ENCODE data around the gene GPNMB. TPM values are rescaled to one million over a fixed set of nuclear protein-coding genes. Genes with fewer than 3 reads are reported as not detected.
"Not testable (repeated sequence)": the region's sequence is repeated elsewhere in the genome, so short reads cannot be mapped to it uniquely, and the experiment has no call there.

Gene GPNMB
- total RNA-seq, 1 donor from 2014 or later, result 1.6 TPM

DNA sequence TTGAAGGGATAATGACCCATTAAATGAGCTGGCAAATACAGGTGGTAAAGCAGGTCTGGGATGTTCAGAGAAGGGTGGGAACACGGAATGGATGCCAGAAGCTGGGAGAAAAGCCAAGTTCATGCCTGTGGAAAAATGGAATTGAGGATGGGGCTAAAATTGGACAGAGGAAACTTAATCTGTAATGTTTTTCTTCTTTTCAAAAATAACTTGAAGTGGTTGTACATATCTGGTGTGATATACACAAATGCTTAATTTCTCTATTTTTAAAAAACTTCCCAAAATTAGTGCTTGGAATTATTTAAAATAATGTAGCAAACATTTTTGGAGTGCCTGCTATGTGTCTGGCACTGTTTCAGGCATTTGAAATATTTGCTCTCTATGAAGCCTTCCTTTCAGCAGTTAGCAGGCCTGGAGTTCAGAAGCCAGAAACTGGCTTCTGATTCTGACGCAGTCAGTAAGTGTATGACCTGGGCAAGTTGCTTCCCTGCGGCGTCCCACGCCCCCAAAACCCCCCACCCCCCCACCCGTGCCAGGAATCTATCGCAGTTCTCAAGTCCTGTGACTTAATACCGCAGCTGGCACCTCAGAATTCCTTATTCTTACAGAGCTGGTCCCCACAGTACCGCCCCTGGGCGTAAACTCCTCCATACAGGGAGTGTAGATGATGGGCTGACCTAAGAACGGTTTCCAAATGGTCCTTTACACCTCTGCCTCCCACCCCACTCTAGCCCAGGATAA, 51.7 kb downstream of the GPNMB start:
- no peak for DNase-seq (ENCODE audit: extremely low read depth, low read depth, low spot score)

DNA sequence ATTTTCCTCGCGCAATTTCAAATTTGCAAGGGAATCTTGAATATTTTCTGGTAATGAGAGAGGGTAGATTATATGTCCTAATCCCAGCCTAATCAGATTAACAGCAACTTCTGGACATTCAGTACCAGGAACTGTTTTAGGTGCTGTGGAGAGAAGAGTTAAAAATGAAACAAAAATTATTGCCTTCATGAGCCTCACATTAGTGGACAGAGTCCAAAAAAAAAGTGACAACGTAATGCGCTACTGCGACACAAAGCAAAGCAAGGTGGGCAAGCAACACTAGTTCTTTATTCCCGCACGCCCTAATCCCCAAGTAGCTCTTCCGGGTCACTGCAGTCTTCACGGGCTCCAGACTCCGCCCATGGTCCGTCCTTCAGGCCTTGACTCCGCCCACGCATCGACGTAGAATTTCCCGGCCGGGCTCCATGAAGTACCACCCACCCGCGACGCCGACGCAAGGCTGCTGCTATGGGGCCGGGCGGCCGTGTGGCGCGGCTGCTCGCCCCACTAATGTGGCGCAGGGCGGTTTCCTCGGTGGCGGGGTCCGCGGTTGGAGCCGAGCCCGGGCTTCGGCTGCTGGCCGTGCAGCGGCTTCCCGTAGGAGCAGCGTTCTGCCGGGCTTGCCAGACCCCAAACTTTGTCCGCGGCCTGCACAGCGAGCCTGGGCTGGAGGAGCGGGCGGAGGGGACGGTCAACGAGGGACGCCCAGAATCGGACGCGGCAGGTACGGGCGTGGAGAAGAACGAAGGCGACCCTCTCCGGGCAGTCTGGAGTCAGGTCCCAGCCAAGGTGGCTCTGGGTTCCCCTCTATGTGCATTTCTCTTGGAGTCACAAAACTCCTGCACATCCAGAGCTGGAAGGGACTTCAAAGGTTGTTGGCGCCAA, 52.6 kb downstream of the GPNMB start, which contains the start of gene MALSU1:
TSS of gene MALSU1 (plus strand) at position 455 of the 885 bp plus-strand sequence. CDS start at position 469, 14 bp downstream.
- peak; percentile 79 for DNase-seq (ENCODE audit: extremely low read depth, low read depth, low spot score)

DNA sequence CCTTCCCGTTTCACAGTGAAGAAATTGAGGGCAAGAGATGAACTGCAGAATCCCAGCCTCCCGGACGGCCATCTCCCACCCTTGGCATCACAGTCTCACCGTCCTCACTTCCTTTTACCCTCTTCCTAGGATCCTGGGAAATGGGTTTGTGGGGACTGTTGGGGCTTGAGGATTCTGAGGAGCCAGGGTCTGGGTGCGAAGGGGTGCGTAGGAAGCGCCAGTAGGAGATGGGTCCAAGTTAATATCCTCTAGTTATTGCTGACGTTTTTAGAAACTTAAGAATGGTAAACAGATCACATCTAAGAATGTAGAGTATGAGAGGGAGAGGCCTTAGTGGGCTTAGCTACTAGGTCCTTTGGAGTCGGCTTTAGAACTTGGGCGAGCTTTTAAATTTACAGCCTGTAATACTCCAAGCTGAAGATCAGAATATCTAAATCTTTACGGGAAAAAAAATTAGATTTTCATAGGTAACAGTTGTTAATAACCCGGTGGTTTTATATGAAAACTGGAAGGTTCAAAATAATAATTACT, 53.3 kb downstream of the GPNMB start:
- no peak for DNase-seq (ENCODE audit: extremely low read depth, low read depth, low spot score)

DNA sequence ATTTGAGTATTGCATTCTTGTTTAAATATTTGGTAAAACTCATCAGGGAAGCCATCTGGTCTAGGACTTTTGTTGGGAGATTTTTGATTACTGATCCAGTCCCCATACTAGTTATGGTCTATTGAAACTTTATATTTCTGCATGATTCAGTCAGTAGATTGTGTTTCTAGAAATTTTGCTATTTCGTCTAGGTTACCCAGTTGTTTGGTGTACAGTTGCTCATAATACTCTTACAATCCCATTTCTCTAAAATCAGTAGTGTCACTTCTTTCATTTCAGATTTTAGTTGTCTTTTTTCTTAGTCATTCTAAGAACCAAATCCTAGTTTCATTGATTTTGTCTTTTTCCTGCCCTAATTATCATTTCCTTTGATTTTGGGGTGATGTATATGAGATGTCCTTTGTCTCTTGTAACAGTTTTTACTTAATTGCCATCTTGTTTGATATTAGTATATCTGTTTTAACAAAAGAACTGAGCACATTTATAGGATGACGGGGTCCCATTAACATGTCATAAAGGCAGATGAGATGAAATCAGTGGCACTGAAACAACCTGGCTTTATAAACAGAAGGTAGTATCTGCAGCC, 60.5 kb downstream of the GPNMB start:
- DNase-seq (ENCODE audit: extremely low read depth, low read depth, low spot score), result no peak

DNA sequence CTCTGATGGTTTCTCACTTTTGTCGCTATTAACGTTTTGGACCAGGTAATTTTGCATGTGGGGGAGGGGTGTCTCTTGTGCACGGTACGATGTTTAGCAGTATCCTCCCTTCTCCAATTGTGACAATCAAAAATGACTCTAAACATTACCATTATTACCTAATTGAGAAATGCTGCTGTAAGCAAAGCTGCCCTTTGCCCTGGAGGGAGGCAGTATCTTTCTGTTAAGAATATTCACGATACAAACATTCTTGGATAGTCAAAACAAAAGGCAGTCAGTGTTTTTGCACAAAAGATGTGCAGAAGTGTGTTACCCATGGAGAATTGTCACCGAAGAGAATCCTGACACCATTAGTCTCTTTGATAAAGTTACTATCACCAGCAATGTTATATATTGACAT, 62.2 kb downstream of the GPNMB start:
- no peak for DNase-seq (ENCODE audit: extremely low read depth, low read depth, low spot score)

DNA sequence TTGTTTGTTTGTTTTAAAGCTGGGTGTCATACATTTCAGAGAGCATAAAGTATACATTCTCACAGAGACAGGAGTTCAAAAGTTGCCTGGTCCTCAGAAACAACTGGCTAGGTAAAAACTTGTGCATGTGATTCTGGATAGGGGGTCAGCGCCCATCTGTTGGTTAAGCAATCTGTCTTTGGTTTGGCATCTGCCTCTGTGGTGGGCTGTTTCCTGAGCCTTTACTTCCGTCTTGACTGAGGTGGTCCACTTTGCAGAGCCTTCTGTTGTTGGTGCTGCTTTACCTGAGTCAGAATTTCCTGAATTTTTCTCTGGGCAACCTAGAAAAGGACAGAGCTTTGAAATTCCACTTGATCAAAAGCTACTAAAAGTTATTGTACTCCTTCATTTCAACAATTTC, 65.6 kb downstream of the GPNMB start:
- DNase-seq (ENCODE audit: extremely low read depth, low read depth, low spot score), result not testable (repeated sequence)

DNA sequence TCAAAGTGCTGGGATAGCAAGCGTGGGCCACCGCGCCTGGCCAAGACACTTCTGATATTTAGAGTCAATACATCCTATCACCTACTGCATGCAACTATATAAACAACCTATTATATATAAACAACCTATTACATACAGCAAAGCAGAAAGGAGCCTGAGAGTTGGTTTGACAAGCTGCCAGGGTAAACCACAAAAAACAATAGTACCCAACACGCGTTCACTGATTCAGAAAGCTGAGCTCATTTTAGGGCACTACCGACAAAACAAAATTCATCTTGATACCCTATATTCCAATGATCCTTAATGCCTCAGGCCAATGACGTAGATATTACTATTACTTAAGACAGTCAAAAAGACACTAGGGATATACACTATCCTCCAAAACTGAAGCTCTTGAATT, 68.8 kb downstream of the GPNMB start:
- DNase-seq (ENCODE audit: extremely low read depth, low read depth, low spot score), result no peak

Other genes with a start within 250 kb of the GPNMB start
- 64.2 and 68.2 TPM in 2 replicates for gene HYCC1, start 232.6 kb upstream of the GPNMB start, total RNA-seq
- 26.7 and 32.0 TPM in 2 replicates for gene KLHL7, start 141.0 kb upstream of the GPNMB start, total RNA-seq
- 25.9 and 34.4 TPM in 2 replicates for gene NUP42, start 64.7 kb upstream of the GPNMB start, total RNA-seq
- 50.1 and 54.7 TPM in 2 replicates for gene MALSU1, start 52.6 kb downstream of the GPNMB start, total RNA-seq
- gene IGF2BP3, start 223.7 kb downstream of the GPNMB start, total RNA-seq, result 89.8 and 98.3 TPM in 2 replicates

All from glomerular endothelial cell (primary cell).